NCI-H1436 (cell line): ENCODE data around the gene NPTXR.
"Not testable (repeated sequence)": the region's sequence is repeated elsewhere in the genome, so short reads cannot be mapped to it uniquely, and the experiment has no call there.

Experiments
- DNase-seq: peaks from one replicate; lab custom pipeline; 2025; lab: John Stamatoyannopoulos, UW

The NPTXR gene

DNA sequence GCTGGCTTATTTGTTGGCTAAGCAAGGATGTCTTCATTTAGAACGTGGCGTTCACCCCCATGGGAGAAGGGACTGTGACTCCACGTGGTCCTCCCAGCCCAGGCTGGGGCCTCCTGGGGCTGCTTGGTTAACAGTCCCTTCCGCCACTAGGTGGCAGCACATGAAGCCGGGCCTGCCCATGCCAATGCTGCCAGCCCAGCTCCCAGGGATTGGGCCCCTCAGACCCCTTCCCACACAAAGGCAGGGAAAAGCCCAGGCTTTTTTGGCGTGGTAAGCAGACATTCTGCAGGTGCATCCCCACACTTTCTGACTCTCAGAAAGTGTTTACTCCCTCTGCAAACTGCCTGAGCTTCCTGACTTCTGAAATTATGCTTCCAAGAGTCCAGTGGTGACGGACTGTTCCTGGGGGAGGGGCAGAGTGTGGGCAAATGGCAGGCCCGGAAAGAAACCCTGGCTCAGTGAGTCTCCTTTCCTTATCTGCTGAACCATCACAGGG lies 25.1 kb upstream of the NPTXR start:
- DNase-seq: peak; percentile 72

DNA sequence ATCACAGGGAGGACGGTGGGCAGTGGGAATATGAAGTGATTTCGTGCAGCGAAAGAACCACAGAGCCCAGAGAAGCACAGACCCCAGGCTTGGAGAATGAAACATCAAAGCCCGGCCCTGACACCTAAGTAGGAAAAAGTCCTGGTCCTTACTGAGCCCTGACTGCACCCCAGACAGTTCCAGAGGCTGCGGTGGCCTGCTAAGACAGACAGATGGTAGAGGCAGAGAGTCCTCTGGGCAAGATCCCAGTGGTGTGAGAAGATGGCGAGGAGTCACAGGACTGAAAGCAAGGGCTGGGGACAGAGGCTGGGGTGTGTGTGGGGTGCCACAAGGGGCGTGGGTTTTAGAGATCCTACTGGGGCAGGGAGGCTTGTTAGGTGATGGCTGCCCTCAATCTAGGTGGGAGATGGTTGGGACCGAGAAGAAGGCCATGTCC lies 24.5 kb upstream of the NPTXR start:
- no peak for DNase-seq

DNA sequence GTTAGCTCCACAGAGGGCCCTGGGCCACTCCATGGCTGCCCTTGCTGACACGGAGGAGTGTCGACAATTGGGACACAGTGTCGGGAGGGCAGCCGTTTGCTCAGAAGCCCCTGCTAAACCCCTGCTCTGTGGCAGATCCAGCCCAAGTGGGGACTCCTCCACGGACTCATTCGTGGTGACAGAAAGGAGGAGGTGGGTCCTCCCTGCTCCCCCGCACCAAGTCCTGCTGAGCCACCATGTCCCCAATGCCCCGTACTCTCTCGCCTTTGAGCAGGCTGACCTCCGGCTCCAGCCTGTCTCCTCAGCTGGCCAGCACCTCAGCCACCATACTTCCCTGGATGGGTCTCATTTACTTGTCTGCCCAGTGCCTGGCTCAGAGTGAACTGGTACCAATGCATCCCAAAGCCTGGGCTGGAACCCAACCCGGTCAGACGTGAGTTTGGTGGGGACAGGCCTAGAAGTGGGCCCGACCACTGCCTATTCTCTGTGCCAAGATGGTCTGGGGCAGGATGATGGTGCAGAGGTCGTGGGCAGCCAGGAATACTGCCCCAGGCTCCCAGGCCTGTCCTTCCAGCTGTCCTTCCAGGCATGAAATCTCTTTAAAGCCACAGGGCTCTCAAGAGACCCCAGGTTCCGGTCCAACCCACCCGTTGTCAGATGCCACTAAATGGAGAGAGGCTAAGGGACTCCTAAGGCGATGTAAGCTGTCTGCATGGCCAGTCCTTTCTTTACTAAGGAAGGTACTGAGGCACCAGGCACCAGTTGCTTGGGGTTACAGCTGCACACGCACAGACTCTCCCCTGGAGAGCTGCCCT lies 23.9 kb upstream of the NPTXR start:
- DNase-seq: no peak

DNA sequence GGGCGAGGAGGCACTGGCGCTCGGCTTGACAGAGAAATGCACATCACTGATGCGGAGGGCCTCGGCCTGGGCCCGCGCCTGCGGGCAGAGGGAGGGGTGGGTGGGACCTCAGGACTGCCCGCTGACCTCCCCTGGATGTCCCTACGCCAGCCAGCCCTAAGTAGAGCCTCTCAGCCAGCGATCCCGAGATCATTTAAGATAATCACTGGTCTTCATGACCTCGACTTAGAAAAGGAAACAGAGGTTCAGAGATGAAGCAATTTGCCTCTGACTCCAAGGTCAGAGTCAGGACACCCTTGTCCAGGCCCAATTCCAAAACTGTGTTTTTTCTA lies 23.3 kb upstream of the NPTXR start:
- no peak for DNase-seq

DNA sequence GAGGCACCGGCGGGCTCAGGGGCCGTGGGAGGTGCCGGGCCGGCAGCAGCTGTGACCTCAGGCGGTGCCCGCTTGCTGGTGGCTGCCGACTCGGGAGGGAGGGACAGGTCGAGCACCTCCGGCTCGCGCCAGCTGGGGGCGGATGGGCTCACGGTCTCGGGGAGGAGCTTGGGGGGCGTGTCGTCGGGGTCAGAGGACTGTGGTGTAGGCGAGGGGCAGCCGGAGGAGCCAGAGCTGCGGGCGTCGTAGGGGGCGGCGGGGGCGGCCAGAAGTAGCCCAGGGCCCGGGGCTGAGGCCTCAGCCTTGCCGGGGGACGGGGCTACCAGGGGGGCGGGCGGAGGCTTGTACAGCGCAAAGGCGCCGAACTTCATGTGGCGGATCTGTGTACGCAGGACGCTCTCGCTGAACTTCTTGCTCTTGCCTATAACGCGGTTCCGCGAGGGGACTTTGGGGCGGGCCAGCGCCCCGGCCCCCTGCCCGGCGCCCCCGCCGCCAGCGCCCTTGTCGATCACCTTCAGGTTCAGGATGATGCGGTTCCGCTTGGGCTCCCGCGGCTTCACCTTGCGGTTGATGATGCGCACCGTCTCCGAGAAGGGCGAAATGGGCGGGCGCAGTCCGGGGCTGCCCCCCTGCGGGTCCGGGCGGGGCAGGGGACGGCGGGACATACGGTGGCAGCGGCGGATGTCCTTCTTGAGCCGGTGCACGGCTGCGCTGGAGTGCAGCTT lies 22.7 kb upstream of the NPTXR start:
- DNase-seq: no peak

DNA sequence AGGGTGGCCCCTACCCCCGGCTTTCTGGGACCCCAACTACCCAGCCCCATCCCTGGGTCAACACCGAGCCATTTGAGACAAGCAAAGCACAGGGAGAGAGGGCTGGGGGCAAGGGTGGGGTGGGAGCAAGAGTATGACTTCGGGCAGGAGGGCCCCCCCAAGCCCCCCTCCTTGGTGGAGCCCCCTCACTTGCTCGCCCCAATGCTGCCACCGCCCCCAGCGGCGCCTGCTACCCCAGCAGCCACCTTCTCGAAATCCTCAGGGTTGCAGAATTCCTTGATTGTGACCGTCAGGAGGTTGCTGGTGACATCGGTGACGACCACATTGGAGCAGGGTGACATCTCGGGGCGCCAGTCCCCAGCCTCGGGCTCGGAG lies 22.2 kb upstream of the NPTXR start:
- no peak for DNase-seq

DNA sequence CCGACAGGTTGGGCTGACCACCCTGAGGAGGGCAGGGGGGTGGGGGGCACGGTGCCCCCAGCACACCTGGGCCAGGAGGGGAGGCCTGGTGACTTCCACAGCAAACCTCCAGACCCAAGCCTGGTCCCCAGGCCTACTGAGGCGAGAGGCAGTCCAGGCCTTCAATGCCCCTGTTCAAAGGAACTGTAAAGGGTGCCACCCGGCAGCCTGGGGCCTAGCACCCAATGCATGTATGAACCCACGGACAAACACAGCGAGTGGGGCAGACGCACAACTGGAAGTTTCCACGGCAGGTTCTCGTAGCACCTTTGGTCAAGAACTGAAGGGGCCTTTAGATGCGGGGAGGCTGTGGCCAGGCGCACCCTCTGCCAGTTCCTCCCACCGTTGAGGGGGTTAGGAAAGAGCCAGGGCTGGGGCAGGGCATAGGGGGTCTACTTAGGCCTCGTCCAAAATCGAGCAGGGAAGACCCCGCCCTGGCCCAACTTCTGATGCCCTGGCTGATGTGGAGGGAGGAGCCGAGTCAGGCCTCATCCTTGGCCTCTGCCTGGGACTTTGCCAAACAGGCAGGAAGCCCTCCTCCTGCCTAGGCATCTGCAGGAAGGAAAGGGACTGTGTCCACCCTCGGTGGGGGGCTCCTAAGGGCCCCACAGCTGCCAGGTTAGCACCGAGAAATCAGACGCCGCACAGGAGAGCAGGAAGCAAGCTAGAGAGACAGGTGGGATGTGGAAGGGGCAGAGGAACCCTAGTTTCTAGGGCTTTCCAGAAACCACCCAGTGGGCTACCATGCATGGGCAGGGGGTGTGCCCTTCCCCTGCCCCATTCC lies 21.6 kb upstream of the NPTXR start:
- no peak for DNase-seq

DNA sequence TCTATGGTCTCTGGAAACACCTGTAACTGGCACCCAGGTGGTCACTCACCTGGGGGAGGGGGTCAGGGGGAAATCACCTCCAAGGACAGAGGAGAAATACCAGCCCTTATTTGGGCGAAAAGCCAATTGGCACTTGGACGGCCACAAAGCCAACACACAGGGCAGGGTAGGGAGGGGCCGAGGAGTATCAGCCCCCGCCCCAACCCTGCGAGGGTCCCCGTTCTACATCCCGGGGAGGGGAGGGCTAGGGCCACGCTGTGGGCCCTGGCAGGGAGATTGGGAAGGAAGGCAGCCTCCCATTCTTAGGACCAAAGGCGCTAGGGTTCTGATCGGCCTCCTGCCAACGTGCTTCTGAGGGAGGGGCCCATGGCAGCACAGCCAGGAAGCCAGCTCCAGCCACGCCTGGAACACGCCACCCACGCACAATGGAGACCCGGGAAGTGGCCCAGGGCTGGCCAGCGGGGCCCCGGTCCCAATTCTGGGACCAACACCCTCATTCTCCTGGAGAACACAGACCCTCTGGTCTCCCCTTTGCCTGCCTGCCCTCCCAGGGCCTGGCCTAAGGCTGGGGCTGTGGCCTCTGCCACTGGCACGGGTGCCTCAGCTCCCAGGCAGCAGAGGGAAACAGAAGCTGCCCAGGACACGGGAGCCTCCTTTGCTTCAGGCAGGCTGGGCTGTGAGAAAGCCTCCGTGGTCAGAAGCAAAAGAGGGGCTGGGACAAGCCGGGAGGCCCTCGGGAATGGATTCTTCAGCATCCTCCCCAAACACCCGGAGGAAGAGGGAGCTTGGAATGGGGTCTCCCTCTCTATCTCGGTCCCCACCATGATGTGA lies 20.7 kb upstream of the NPTXR start:
- DNase-seq: no peak

DNA sequence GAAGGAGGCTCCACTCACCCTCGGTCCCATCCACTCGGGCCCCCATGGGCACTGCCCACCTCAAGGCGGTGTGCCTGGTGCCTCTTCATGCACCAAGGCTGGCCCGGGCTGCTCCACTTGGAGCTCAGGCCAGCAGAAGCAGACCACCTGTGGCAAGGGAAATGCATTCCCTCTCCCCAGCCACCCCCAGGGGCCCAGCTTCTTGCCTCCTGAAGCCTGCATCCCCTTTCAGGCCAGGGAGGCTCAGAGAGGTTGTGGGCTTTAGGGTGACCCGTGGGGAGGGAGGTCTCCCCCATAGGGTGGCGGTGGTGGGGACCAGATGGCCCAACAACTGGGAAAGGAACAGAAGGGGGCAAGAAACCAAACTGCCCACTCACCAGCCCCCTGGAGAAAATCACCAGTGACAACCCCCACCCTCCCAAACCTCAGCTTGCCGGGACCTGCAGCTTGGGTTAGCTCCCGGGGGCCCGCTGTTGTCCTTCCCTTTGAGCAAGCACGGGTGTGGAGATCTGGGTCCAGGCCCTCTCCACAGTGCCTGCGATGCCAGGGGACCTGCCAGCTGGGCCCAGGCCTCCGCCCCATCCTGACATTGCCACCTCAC lies 19.8 kb upstream of the NPTXR start:
- no peak for DNase-seq

DNA sequence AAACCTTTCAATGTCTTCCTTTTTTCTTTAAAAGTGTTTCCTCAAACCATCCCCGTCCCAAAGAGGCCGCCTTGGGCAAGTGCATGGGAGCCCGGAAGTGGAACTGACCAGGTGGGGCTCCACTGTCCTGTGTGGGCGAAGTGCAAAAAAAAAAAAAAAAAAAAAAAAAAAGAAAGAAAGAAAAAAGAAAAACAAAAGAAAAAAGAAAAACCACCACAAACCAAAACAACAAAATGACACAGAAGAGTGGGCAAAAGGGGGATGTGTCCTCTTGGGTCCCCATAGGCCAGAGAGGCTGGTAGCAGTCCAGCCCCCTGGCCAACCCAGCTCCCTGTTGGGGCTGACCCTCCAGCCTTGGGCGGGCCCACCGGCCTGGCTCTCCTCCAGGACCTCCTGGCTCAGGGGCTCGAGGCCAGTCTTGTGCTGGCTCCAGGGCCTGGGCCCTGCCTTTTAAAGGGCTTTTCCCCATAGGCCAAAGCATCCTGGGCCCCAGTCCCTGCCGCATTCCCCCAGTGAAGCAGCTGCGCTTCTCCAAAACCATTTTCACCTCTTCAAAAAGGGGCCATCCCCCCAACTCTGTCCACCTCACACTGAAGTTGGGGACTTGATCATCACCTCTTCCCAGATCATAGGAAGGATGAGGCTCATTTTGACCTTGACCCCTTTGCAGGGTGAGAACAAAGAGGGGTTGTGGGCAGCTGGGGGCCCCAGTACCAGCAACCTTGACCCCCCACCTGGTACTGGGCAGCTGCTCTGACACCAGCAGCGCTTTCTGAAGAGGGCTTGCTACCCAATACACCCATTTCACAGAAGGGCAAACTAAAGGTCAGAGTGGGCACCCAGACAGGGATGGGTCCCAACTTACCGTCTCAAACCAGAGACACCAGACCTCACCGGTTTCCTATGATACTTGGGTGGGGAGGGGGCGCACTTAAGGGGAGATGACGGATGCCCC lies 18.8 kb upstream of the NPTXR start:
- no peak for DNase-seq

DNA sequence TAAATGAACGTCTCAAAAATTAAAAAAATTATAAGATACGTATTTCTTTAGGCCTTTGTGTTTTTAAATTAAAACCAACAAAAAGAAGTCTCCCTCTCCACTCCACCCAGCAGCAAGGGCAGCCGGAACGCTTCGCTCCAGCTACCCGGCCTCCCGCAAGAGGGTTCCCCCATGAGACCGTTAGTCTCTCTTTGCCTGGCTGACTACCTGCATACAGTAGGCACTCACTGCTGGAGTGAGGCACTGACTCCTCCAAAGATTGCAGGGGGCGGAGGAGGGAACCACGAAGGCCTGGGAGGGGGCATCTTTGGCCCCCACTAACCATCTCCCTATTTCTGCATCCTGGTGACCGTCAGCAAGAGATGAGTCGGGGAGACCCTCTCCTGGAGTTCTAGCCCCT lies 18.1 kb upstream of the NPTXR start:
- no peak for DNase-seq

DNA sequence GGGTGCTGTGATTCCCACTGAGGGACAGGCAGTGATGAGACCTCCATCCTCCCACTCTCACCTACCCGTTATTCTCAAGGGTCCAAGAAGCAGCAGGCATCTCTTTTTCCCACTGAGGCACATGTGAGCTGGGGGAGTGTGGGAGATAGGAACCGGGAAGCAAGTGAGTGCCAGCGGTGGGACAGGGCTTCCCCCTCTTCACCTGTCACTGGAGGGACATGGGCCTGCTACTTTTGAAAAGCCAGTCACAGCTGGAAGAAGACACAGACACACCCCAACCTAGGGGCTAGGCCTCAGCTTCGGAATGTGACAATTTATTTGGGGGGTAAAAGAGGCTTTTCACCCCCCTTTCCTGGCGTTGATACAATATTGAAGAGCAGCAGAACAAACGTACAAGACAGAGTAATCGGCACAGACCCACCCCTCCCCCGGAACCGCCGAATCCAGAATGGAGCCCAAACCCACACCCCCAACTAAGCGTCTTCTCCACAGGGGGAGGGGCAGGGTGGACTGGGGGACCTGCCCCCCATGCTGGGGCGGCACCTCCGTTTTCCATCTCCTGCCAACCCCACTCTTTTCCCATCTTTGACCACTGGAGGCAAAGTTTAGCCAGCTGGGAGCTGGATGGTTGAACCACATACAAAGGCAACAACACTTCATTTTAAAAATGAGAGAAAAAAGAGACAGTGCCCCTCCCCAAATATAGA lies 17.5 kb upstream of the NPTXR start:
- DNase-seq: no peak

DNA sequence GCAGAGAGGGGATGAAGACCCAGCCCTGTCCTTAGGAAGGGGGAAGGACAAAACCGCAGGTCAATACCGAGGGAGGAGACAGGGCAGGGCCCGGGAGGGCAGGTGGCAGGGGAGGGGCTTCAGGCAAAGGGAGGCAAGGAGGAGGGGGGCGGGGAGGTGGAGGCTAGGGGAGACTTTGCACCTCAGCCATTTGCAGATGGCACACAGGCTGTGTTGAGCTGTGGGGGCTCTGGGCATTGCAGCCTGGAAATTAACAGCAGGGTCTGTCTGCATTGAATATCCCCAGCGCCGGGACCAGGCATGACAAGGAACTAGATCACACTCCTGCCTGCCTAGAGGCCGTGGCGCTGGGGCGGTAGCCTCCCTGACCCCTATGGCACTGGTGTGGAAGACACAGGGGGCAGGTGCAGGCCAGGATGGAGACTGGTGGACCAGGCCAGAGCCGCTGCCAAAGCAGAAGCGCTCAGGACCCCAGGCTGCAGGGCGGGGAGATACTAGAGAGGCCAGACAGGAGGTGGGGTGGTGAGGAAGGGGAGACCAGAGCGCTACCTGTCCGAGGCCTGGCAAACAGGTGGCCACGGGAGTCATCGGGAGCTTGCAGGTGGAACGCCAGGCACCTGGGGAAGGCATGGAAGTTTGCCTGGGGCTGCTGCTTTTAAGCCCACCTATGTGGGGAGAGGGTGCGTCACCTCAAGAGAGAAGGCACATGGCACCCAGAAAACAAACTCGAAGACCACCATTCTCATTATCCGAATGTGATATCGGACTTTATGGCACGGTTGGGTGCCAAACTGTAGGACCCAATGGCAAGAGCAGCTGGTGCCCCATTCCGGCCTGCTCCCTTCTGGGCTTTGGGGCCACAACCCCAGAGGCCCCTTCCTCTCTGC lies 16.7 kb upstream of the NPTXR start:
- DNase-seq: no peak

DNA sequence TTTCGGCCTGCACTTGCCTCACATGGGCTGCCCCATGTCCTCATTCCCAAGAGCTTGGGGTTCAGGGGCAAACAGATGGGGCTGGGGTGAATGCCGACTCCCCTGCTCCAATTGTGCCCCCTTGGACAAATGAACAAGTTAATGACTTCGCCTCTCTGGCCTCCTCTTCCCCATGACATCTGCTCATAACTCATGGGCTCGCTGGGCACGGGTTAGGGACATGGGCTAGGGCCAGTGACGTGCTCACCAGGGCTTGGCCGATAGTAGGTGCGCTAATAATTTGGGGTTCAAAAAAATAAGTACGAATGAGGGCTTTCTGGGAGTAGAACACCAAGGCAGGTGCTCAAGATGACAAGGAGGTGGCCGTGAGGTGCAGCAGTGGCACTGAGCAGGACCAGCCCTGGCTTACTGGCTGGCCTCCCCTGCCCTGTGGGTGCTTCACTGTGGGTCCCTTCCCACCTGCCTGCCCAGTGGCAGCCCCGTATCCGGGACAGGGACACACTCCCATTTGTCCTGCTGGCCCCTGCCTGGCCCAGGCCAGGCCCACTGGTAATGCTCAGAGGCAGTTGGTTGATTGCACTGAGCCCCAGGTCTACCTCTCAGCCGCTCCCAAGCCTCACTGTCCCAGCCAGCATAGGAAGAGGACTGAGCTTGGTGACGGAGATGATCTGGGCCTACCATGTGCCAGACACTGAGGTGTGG lies 15.9 kb upstream of the NPTXR start:
- DNase-seq: no peak

DNA sequence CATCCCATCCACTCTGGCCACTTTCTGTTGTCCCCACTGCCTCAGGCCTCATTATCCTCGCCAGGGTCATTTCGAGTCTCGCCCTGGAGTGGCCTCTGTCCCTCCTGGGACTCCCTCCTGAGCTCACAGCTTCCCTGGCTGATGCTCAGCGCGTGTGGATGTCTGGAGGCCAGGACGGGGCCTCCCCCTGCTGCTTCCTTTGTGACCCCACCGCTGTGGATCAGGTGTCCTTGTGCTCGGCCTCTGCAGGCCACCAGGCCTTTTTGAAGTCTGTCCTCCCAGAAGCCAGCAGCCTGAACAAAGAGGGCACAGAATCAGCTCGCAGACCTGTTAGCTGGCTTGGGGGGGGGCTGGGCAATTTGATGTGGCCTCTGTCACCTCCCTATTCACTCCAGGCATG lies 14.7 kb upstream of the NPTXR start:
- DNase-seq: no peak

DNA sequence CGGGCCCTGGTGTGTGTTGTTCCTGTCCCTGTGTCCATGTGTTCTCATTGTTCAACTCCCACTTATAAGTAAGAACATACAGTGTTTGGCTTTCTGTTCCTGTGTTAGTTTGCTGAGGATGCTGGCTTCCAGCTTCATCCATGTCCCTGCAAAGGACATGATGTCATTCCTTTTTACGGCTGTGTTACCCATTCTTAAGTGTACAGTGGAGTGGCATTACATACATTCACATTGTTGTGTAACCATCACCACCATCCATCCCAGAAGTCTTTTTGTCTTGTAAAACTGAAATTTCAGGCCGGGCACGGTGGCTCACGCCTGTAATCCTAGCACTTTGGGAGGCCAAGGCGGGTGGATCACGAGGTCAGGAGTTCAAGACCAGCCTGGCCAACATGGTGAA lies 10.6 kb upstream of the NPTXR start:
- not testable (repeated sequence) for DNase-seq

DNA sequence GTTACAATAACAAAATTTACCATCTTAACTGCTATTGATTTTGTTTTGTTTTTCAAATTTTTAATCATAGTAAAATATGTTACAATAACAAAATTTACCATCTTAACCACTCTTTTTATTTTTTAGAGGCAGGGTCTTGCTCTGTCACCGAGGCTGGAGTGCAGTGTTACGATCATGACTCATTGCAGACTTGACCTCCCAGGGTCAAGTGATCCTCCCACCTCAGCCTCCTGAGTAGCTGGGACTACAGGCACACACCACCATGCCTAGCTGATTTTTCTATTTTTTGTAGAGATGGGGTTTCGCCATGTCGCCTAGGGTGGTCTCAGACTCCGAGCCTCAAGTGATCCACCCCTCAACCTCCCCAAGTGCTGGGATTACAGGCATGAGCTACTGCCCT lies 10.1 kb upstream of the NPTXR start:
- DNase-seq: not testable (repeated sequence)

DNA sequence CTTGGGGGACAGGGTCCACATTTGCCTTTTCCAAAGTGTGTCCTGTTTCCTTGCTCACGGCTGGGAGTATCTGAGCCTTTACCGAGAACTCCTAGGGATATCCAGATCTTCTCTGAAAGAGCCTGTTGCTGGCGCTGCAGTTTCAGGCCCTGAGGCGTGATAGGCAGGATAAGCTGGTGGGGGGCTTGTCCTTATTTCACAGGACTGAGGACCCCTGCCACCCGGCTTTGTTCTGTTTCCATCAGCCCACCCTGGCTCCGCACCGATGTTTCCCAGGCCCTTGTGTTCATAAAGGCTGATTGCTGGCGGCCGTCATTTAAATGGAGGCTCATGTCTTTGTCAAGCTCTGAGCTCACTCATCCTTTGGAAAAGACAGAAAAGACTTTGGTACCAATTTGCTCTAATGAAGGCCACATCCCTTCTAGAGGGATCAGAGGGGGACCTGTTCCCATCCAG lies 9.4 kb upstream of the NPTXR start:
- DNase-seq: no peak
